ENCODE data around the gene RPAP3.

The RPAP3 gene

DNA sequence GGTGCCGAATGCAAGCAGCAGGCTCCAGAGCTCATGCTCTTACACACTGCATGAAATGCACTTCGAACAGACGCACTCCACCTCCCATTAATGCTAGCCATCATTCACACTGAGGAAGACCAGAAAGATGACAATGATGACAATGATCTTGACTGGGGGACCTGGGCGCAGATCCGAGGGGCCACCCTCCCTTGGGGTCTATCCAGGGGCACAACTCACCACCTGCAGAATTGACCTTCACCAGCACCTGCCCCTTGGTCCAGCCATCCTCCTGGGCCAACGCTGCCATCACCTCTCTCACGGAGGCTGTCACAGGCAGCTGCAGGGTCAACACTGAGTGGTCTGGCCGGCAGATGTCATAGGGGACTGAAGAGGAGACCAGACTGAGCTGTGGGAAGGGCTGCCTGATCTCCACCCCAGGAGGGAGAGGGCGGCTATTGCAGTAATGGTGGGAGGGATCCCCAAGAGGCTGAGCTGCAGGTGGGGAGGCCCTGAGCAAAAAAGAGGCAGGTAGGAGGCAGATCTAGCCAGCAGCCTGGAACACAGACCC is 37.6 kb upstream of the RPAP3 start:
- DNase-seq (ENCODE audit: low spot score): no peak
- in situ Hi-C loops (cut with MboI; ENCODE audit: low sequenced_read_pairs, unreplicated experiment): no loop called here
- TF ChIP-seq, protein P1, sequence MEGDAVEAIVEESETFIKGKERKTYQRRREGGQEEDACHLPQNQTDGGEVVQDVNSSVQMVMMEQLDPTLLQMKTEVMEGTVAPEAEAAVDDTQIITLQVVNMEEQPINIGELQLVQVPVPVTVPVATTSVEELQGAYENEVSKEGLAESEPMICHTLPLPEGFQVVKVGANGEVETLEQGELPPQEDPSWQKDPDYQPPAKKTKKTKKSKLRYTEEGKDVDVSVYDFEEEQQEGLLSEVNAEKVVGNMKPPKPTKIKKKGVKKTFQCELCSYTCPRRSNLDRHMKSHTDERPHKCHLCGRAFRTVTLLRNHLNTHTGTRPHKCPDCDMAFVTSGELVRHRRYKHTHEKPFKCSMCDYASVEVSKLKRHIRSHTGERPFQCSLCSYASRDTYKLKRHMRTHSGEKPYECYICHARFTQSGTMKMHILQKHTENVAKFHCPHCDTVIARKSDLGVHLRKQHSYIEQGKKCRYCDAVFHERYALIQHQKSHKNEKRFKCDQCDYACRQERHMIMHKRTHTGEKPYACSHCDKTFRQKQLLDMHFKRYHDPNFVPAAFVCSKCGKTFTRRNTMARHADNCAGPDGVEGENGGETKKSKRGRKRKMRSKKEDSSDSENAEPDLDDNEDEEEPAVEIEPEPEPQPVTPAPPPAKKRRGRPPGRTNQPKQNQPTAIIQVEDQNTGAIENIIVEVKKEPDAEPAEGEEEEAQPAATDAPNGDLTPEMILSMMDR (IDR thresholded peaks at IDR 0.05; ENCODE audit: borderline replicate concordance, control extremely low read depth, extremely low read depth, insufficient read depth, missing control alignments): no peak

DNA sequence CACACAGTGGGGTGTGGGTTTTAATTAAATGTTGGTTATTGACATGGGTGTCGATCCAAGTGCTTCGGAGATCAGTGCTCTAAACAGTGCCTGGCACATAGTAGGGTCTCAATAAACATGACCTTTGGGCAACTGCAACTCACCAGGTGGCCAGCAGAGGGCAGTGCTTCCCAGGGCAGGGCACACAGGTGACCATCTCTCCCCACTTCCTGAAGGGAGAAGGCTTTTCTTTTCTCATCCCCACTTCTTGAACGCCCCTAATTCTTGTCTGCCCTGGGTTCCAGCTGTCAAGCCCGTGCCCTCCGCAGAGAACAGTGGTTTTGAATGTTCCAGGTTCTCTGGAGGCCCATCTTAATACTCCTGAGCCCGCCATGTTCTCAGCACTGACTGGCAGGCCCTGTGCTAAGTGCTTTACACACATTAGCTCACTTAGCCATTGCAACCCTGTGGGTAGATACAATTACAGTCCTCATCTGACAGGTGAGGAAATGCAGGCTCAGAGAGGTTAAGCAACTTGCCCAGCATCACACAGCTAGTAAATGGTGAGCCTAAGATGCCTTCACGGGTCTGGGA is 36.5 kb upstream of the RPAP3 start:
- TF ChIP-seq, protein P1 (IDR thresholded peaks at IDR 0.05; ENCODE audit: borderline replicate concordance, control extremely low read depth, extremely low read depth, insufficient read depth, missing control alignments): peak; percentile 86
- peak; percentile 72 for DNase-seq (ENCODE audit: low spot score)
- in situ Hi-C loops (cut with MboI; ENCODE audit: low sequenced_read_pairs, unreplicated experiment): no loop called here

DNA sequence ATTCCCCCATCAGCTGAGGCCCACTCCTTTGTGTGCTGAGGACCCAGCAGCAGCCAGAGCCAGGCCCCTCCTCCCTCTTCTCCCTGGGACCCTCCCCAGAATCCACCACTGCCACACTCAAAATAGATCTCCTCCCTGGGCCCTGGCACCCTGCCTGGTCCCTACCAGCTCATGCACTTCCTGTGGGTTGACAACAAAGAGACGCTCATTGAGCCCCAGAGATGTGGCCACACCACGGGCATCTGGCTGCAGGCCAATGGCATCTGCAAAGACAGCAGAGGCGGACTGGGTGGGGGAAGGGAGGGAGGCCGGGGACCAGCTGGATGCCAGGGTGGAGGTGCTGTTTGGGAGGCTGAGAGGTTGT is 35.5 kb upstream of the RPAP3 start:
- in situ Hi-C loops (cut with MboI; ENCODE audit: low sequenced_read_pairs, unreplicated experiment): no loop called here
- TF ChIP-seq, protein P1 (IDR thresholded peaks at IDR 0.05; ENCODE audit: borderline replicate concordance, control extremely low read depth, extremely low read depth, insufficient read depth, missing control alignments): no peak
- no peak for DNase-seq (ENCODE audit: low spot score)

DNA sequence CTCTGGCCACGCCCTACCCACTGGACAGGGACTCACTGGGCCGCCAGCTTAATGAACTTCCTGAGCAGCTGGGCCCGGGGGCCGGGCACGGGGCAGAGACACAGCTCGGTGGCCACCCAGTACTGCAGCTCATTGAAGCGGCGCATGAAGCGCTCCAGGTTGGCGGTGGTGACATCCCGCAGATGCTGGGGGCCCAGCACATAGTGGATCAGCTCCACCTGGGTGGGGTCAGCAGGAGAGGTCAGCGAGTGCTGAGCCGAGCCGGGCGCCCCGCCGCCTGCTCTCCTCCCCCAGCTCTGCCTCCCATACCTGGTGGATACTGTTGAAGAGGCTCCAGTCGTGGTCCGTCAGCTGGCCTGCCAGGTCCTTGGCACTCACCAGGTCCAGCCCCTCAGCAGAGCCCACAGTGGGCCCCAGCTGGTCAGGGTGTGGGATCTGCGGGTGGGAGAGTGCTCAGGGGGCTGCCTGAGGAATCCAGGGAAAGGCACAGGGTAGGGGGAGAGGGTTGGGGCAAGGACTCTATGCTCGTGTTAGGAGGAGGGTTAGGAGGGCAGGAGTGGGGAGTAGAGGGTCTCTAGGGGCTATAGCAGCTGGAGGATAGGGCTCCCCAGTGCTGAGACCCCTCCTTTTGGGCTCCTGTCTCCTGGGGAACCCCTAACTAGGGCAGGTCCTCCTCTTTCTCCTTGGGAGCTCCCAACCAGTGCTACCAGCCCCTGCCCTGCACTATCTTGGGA is 34.9 kb upstream of the RPAP3 start:
- TF ChIP-seq, protein P1 (IDR thresholded peaks at IDR 0.05; ENCODE audit: borderline replicate concordance, control extremely low read depth, extremely low read depth, insufficient read depth, missing control alignments): no peak
- no peak for DNase-seq (ENCODE audit: low spot score)
- in situ Hi-C loops (cut with MboI; ENCODE audit: low sequenced_read_pairs, unreplicated experiment): no loop called here

DNA sequence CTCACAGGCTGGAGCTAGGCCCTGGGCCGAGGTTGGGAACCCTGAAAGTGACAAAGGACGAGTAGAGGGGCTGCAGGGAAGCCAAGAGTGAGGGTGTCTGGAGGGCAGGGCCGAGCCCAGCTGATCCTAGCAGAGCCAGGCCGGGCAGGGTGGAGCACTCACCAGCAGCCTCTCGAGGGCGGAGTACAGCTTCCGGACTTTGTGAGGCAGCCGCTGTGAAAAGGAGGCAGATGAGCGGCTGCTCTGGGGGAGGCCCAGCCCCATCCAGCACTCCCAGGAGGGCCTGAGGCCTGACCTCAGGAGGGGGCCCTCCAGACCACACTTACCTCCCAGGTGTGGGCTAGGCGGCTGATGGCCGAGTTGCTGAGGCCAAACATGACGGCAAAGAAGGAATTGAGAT is 34.1 kb upstream of the RPAP3 start:
- in situ Hi-C loops (cut with MboI; ENCODE audit: low sequenced_read_pairs, unreplicated experiment): loop anchor here (10.0 kb wide), 1 partner anchor 95 kb away; no protein-coding TSS in a partner anchor
- TF ChIP-seq, protein P1 (IDR thresholded peaks at IDR 0.05; ENCODE audit: borderline replicate concordance, control extremely low read depth, extremely low read depth, insufficient read depth, missing control alignments): no peak

DNA sequence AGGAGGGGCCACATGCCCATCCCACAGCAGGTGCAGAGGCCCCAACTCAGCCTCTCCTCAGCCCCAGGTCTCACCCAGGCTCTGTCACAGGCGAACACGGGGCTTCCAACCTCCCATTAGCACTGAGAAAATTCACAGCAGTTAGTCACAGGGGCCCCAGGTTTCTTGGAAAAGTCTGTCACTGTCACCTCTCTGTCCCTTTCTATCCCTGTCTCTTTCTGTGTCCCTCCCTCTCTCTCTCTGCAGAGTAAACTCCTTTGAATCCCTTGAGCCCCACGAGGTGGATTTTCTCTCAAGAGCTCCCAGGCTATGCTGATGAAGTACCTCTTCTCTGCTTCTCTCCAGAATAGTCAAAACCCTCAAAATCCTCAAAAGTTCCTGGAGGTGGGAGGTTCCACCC is 33.5 kb upstream of the RPAP3 start:
- TF ChIP-seq, protein P1 (IDR thresholded peaks at IDR 0.05; ENCODE audit: borderline replicate concordance, control extremely low read depth, extremely low read depth, insufficient read depth, missing control alignments): no peak
- in situ Hi-C loops (cut with MboI; ENCODE audit: low sequenced_read_pairs, unreplicated experiment): loop anchor here (10.0 kb wide), 1 partner anchor 96 kb away; no protein-coding TSS in a partner anchor
- no peak for DNase-seq (ENCODE audit: low spot score)

More for the DNA sequence above, 34.1 kb upstream of the RPAP3 start:
- DNase-seq (ENCODE audit: low spot score): peak; percentile 82
